HFFc6 (cell line): ENCODE data around the gene CDC14B. TPM values are rescaled to one million over a fixed set of nuclear protein-coding genes. Genes with fewer than 3 reads are reported as not detected.
A peak's percentile ranks its signal among the peaks of the same experiment; 100 is the strongest.

Source experiments
- DNase-seq: peaks from one replicate; pipeline ENCODE4 v3.0.0-alpha.2; 2018
- H3K27ac Mint-ChIP-seq: 2 replicates; pipeline ENCODE4 v1.8.0; 2020; ENCODE audit warnings: mild to moderate bottlenecking, mixed read lengths
- H3K27me3 Mint-ChIP-seq: 2 replicates; pipeline ENCODE4 v1.8.0; 2021; ENCODE audit warnings: mild to moderate bottlenecking, moderate library complexity, mixed read lengths; ENCODE audit not compliant: insufficient read depth
- H3K36me3 Mint-ChIP-seq: 2 replicates; pipeline ENCODE4 v1.8.0; 2021; ENCODE audit warnings: low read depth, mixed read lengths
- H3K4me1 Mint-ChIP-seq: 2 replicates; pipeline ENCODE4 v1.8.0; 2020; ENCODE audit warnings: low read depth, mixed read lengths
- H3K4me3 Mint-ChIP-seq: 2 replicates; pipeline ENCODE4 v1.8.0; 2020; ENCODE audit warnings: mild to moderate bottlenecking, moderate library complexity, mixed read lengths
- H3K9me3 Mint-ChIP-seq: 2 replicates; pipeline ENCODE4 v1.8.0; 2020; ENCODE audit warnings: mild to moderate bottlenecking, mixed read lengths
- total RNA-seq, 6 experiments: library from RNA; stranded (reverse); fragmentation: NEBNext Ultra II Directional; extraction: Animal tissue kit (Norgen Biotek cat#: 25700); gene quantifications; 2 replicates in 1 of 6; 3 replicates in 5 of 6; pipeline ENCODE4 v1.2.3, GENCODE V29; 2021
- TF ChIP-seq, protein P1 (sequence below): fragments of 200-600 bp; sonication (generic); IDR thresholded peaks from 2 replicates; pipeline ENCODE4 v1.5.0; 2021; ENCODE audit warnings: antibody characterized with exemption, mild to moderate bottlenecking

CDC14B gene
- total RNA-seq, 6 experiments from 2014 or later, result 10.7 to 14.9 (median 12.1) TPM

DNA sequence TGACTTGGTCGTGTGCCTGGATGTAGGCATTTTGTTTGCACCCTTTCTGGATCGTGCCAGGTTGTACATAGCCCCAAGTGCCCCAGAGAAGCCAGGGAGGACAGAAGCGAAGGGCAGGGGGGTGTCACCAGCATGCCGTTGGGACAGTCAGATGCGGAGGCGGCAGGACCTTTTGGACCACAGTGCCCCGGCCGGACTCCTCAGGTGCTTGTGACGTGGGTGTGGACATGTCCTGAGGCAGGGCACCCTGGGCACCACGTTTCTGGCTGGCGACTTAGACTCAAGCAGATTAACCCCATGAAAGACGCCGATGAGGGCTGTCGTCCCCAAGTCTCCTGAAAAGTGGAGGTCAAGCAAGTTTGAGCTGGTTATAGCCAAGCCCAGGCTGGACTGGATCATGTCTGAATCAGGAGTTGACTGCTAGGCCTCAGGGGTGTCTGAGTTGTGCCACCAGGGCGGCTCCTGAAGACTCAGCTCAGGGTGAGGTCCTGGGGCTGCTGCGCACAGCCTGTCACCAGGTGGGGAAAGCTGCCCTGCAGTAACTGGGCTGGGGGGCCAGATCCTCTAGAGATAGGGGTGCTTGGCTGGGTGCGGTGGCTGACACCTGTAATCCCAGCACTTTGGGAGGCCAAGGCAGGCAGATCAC lies 127.6 kb downstream of the CDC14B start:
- H3K4me1 Mint-ChIP-seq, result peaks cover 19% of the 10 kb centered on the region
- H3K4me3 Mint-ChIP-seq, result no peak overlapping the region
- H3K27me3 Mint-ChIP-seq, result no peaks in the 10 kb centered on the region; the same call in 1 of the 2 replicates
- H3K36me3 Mint-ChIP-seq, result peaks cover 36% of the 10 kb centered on the region
- DNase-seq, result no peak
- H3K9me3 Mint-ChIP-seq, result no peaks in the 10 kb centered on the region
- TF ChIP-seq, protein P1, sequence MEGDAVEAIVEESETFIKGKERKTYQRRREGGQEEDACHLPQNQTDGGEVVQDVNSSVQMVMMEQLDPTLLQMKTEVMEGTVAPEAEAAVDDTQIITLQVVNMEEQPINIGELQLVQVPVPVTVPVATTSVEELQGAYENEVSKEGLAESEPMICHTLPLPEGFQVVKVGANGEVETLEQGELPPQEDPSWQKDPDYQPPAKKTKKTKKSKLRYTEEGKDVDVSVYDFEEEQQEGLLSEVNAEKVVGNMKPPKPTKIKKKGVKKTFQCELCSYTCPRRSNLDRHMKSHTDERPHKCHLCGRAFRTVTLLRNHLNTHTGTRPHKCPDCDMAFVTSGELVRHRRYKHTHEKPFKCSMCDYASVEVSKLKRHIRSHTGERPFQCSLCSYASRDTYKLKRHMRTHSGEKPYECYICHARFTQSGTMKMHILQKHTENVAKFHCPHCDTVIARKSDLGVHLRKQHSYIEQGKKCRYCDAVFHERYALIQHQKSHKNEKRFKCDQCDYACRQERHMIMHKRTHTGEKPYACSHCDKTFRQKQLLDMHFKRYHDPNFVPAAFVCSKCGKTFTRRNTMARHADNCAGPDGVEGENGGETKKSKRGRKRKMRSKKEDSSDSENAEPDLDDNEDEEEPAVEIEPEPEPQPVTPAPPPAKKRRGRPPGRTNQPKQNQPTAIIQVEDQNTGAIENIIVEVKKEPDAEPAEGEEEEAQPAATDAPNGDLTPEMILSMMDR, result no peak
- no peak overlapping the region for H3K27ac Mint-ChIP-seq

DNA sequence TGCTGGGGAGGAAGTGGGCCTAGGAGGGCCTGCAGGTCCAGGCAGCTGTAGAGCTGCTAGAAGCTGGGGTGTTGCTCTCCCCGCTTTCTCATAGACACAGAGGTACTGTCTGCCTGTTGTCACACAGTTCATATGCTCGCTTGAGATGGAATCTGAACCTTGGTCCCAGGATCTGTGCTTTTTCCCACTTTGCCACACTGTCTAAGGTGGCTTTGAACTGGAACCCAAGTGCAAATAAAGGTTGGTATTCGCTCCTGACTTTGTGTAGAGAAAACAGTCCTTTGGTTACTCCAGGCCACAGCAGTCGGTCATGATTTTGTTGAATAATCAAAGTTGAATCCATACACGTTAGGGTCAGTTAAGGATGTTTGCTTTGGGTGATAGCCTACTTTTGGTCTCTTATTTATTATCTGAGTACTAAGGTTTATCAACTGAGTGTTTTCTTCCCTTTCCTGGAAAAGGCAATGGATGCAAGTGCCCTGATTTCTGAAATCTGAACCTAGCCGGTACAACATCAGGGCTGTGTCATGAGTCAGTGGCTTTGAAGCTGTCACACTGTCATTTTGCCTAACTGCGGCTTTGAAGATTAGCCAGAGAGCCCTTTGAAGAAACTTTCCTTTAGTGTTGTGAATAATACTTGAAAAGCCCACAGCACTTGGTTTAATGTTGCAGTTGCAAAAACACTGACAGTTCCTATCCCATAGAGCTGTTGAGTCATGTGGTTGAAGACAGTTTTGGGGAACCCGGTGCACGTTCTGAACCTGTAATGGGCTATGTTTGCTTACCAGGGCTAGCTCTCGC lies 128.4 kb downstream of the CDC14B start:
- no peak for DNase-seq
- TF ChIP-seq, protein P1, result no peak
- Mint-ChIP-seq H3K27me3 (no peaks in the 10 kb centered on the region; the same call in 1 of the 2 replicates), H3K27ac (no peak overlapping the region), H3K4me3 (no peak overlapping the region), H3K4me1 (peaks cover 26% of the 10 kb centered on the region), H3K36me3 (peaks cover 36% of the 10 kb centered on the region), H3K9me3 (no peaks in the 10 kb centered on the region)

DNA sequence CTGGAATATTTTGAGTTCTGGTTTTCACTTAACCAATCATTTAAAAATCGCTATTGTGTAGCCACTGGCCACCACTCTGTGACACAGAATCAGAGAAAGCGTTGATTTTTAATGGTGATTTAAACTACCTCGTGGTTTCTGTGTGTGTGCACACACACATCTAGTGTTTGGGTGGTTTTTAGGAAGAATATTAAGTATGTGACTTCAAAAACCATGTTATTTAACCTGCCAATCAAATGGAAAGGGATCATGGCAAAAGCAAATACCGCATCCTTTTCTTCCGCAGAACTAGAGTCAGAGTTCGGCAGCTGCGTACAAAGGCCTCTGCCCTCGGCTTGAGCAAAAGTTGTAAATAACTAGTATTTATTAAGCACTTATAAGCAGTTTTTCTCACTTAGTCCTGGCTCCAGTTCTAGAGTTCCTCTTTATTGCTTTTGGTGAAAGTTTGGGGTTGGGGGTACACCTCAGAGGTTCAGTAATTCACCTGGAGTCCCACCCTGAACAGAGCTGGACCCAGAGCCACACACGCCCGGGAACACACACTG lies 129.0 kb downstream of the CDC14B start:
- TF ChIP-seq, protein P1, result no peak
- no peaks in the 10 kb centered on the region for H3K9me3 Mint-ChIP-seq
- H3K27ac Mint-ChIP-seq, result no peak overlapping the region
- no peaks in the 10 kb centered on the region; the same call in 1 of the 2 replicates for H3K27me3 Mint-ChIP-seq
- DNase-seq, result no peak
- H3K36me3 Mint-ChIP-seq, result peaks cover 35% of the 10 kb centered on the region
- no peak overlapping the region for H3K4me3 Mint-ChIP-seq
- H3K4me1 Mint-ChIP-seq, result peaks cover 30% of the 10 kb centered on the region

DNA sequence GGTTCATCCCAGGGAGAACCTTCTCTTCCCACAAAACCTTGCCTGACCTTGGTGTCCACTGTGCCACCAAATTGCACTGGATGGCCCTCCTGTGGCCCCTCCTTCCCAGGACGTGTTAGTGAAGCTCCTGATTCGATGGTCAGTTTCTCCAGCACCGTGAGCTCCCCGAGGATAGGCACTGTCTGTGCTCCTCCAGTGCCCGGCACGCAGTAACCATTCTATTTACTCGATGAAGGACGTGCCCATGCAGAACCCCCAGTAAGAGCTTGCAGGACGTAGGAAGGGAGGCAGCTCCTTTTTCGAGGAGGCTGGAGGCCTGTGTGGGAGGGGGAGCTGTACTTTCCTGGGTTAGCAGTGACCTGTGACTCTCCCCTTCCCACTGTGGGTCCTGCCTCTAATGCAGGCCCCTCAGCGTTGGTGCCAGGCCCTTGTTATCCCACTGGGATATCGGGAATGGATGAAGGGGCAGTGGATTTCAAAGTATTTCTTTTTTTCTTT lies 130.1 kb downstream of the CDC14B start:
- H3K27me3 Mint-ChIP-seq, result no peaks in the 10 kb centered on the region
- peaks cover 40% of the 10 kb centered on the region for H3K36me3 Mint-ChIP-seq
- no peak overlapping the region for H3K4me3 Mint-ChIP-seq
- H3K4me1 Mint-ChIP-seq, result peaks cover 32% of the 10 kb centered on the region
- no peak overlapping the region for H3K27ac Mint-ChIP-seq
- TF ChIP-seq, protein P1, result no peak
- no peak for DNase-seq
- no peaks in the 10 kb centered on the region for H3K9me3 Mint-ChIP-seq

DNA sequence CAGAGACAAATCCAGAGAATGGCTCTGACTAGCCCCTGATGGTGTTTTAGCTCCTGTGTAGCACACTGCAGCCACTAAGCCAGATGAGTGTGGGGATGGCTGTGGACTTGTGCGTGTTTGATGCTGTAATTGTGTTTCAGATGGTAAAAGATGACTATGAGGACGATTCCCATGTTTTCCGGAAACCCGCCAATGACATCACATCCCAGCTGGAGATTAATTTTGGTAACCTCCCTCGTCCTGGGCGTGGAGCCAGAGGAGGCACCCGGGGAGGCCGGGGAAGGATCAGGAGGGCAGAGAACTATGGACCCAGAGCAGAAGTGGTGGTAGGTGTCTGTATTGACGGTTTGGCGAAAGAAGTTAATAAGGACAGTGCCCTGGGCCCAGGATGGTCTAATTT lies 131.7 kb downstream of the CDC14B start:
- H3K27ac Mint-ChIP-seq, result peak overlapping the region; percentile 29; the same call in 1 of the 2 replicates
- no peak for DNase-seq
- H3K4me3 Mint-ChIP-seq, result no peak overlapping the region
- no peaks in the 10 kb centered on the region for H3K9me3 Mint-ChIP-seq
- TF ChIP-seq, protein P1, result no peak
- peaks cover 52% of the 10 kb centered on the region for H3K36me3 Mint-ChIP-seq
- no peaks in the 10 kb centered on the region for H3K27me3 Mint-ChIP-seq
- peaks cover 48% of the 10 kb centered on the region for H3K4me1 Mint-ChIP-seq
